Parathyroid adenoma (tissue), 2 donors: ENCODE results near the gene MEX3C.

Source experiments
- H2AFZ ChIP-seq: fragments of 300-600 bp; sonication (generic); one replicate; pipeline ENCODE4 v1.7.0; 2017; ENCODE audit warnings: antibody characterized with exemption, mild to moderate bottlenecking
- H3K27ac ChIP-seq: fragments of 300-600 bp; sonication (generic); one replicate; pipeline ENCODE4 v1.7.0; 2017
- H3K27me3 ChIP-seq: fragments of 300-600 bp; sonication (generic); one replicate; pipeline ENCODE4 v1.7.0; 2017; ENCODE audit warnings: low read length; ENCODE audit not compliant: control insufficient read depth, insufficient read depth
- H3K36me3 ChIP-seq: fragments of 300-600 bp; sonication (generic); one replicate; pipeline ENCODE4 v1.7.0; 2017; ENCODE audit warnings: low read length; ENCODE audit not compliant: control insufficient read depth, insufficient read depth
- H3K4me1 ChIP-seq: fragments of 300-600 bp; sonication (generic); one replicate; pipeline ENCODE4 v1.7.0; 2017; ENCODE audit warnings: control low read depth
- H3K4me2 ChIP-seq: fragments of 300-600 bp; sonication (generic); one replicate; pipeline ENCODE4 v1.7.0; 2017; ENCODE audit warnings: low read length
- H3K4me3 ChIP-seq: fragments of 300-600 bp; sonication (generic); one replicate; pipeline ENCODE4 v1.7.0; 2017; ENCODE audit warnings: low read depth, low read length
- H3K79me2 ChIP-seq: fragments of 300-600 bp; sonication (generic); one replicate; pipeline ENCODE4 v1.7.0; 2017; ENCODE audit warnings: control low read depth
- H3K9ac ChIP-seq: fragments of 300-600 bp; sonication (generic); one replicate; pipeline ENCODE4 v1.7.0; 2017; ENCODE audit warnings: mild to moderate bottlenecking
- H3K9me3 ChIP-seq: fragments of 300-600 bp; sonication (generic); one replicate; pipeline ENCODE4 v1.7.0; 2017; ENCODE audit warnings: low read length; ENCODE audit not compliant: control insufficient read depth
- CTCF ChIP-seq: fragments of 300-600 bp; sonication (generic); IDR thresholded peaks from one replicate; pipeline ENCODE4 v1.7.0; 2017; ENCODE audit warnings: antibody characterized with exemption, mild to moderate bottlenecking
- donor health status: primary hyperparathyroidism.

The MEX3C gene

GRCh38 chr18:51234117-51235008, 36.9 kb upstream of the MEX3C start:
- Histone ChIP-seq H3K4me3 (no peak overlapping the region), H3K9me3 (no peaks in the 10 kb centered on the region), H3K79me2 (no peaks in the 10 kb centered on the region), H3K9ac (no peak overlapping the region), H3K27me3 (no peaks in the 10 kb centered on the region), H2AFZ (no peak overlapping the region), H3K36me3 (no peaks in the 10 kb centered on the region), H3K4me1 (no peaks in the 10 kb centered on the region), H3K4me2 (no peak overlapping the region), H3K27ac (no peak overlapping the region)
- TF ChIP-seq CTCF: no peak

GRCh38 chr18:51229328-51229727, 31.8 kb upstream of the MEX3C start:
- no peaks in the 10 kb centered on the region for H3K36me3 ChIP-seq
- no peak overlapping the region for H3K9ac ChIP-seq
- no peak for TF ChIP-seq CTCF

GRCh38 chr18:51227660-51228059, 30.2 kb upstream of the MEX3C start:
- Histone ChIP-seq H3K27me3 (no peaks in the 10 kb centered on the region), H3K27ac (no peak overlapping the region), H2AFZ (no peak overlapping the region), H3K9ac (no peak overlapping the region), H3K9me3 (no peaks in the 10 kb centered on the region), H3K4me2 (no peak overlapping the region), H3K36me3 (no peaks in the 10 kb centered on the region), H3K4me3 (no peak overlapping the region), H3K4me1 (no peaks in the 10 kb centered on the region), H3K79me2 (no peaks in the 10 kb centered on the region)
- TF ChIP-seq CTCF: no peak

More at GRCh38 chr18:51229328-51229727, 31.8 kb upstream of the MEX3C start:
- no peak overlapping the region for H3K4me3 ChIP-seq
- no peaks in the 10 kb centered on the region for H3K9me3 ChIP-seq
- no peak overlapping the region for H2AFZ ChIP-seq
- no peaks in the 10 kb centered on the region for H3K4me1 ChIP-seq
- H3K4me2 ChIP-seq: no peak overlapping the region
- no peak overlapping the region for H3K27ac ChIP-seq
- H3K79me2 ChIP-seq: no peaks in the 10 kb centered on the region
- no peaks in the 10 kb centered on the region for H3K27me3 ChIP-seq

- Histone ChIP-seq H2AFZ (no peak overlapping the region), H3K4me1 (no peaks in the 10 kb centered on the region), H3K4me3 (no peak overlapping the region), H3K36me3 (no peaks in the 10 kb centered on the region), H3K27ac (no peak overlapping the region), H3K27me3 (no peaks in the 10 kb centered on the region), H3K4me2 (no peak overlapping the region), H3K9me3 (no peaks in the 10 kb centered on the region), H3K9ac (no peak overlapping the region), H3K79me2 (no peaks in the 10 kb centered on the region)
- TF ChIP-seq CTCF: no peak
Measured at GRCh38 chr18:51226587-51227350, 29.3 kb upstream of the MEX3C start.
